K562 (cell line): ENCODE results near the gene NPR1. TPM values are rescaled to one million over a fixed set of nuclear protein-coding genes. Genes with fewer than 3 reads are reported as not detected.

Experiments
- ATF1 ChIP-seq, 2 experiments: fragments of 450-650 bp in 1 of 2; IDR thresholded peaks; 2 replicates each; pipeline ENCODE4 v1.6.1; 2016; ENCODE audit warnings: missing compliant biosample characterization in 1 of 2, missing genetic modification characterization in 1 of 2
- CTCF ChIP-seq, 3 experiments: IDR thresholded peaks in 2 of 3; conservative IDR thresholded peaks in 1 of 3; 2 replicates each; pipeline ENCODE4 v1.5.1; 2011 to 2012; ENCODE audit warnings: low read length in 3 of 3, mild to moderate bottlenecking in 3 of 3, control low read depth in 2 of 3, improper control_type of control experiment in 1 of 3, inconsistent platforms in 1 of 3, low read depth in 1 of 3, mixed read lengths in 1 of 3, moderate library complexity in 1 of 3; ENCODE audit not compliant: insufficient read depth in 2 of 3
- CTCFL ChIP-seq: IDR thresholded peaks from 2 replicates; pipeline ENCODE4 v1.6.1; 2011; ENCODE audit warnings: borderline replicate concordance, low read depth, mild to moderate bottlenecking, moderate library complexity, low read length; ENCODE audit not compliant: insufficient read depth, poor library complexity, severe bottlenecking
- DPF2 ChIP-seq: fragments of 450-650 bp; IDR thresholded peaks from 2 replicates; pipeline ENCODE4 v1.6.1; 2016
- EP300 ChIP-seq: IDR thresholded peaks from 2 replicates; pipeline ENCODE4 v1.6.1; 2012; ENCODE audit warnings: low read length, improper control_type of control experiment
- GABPB1 ChIP-seq: sonication (generic); formaldehyde crosslinking; IDR thresholded peaks from 2 replicates; pipeline ENCODE4 v1.8.0; 2022; ENCODE audit warnings: mild to moderate bottlenecking, missing genetic modification reagents
- L3MBTL2 ChIP-seq: fragments of 450-650 bp; IDR thresholded peaks from 2 replicates; pipeline ENCODE4 v1.6.1; 2016; ENCODE audit warnings: mild to moderate bottlenecking, moderate library complexity
- MNT ChIP-seq, 2 experiments: fragments of 450-650 bp; conservative IDR thresholded peaks; 2 replicates each; pipeline ENCODE4 v1.6.1; 2017; ENCODE audit warnings: mild to moderate bottlenecking in 2 of 2, moderate library complexity in 2 of 2
- PCBP1 ChIP-seq: fragments of 200-400 bp; formaldehyde crosslinking; IDR thresholded peaks from 2 replicates; pipeline ENCODE4 v1.6.1; 2018; ENCODE audit warnings: mild to moderate bottlenecking, low read depth, low read length; ENCODE audit not compliant: poor library complexity, severe bottlenecking
- SIX5 ChIP-seq, 2 experiments: IDR thresholded peaks; 2 replicates each; pipeline ENCODE4 v1.6.1; 2011; ENCODE audit warnings: low read length in 2 of 2, borderline replicate concordance in 1 of 2, low read depth in 1 of 2, mild to moderate bottlenecking in 1 of 2, moderate library complexity in 1 of 2; ENCODE audit not compliant: insufficient read depth in 1 of 2
- SMARCB1 ChIP-seq: IDR thresholded peaks from 2 replicates; pipeline ENCODE4 v1.6.1; 2011; ENCODE audit warnings: improper control_type of control experiment, low read depth; ENCODE audit not compliant: insufficient read length
- SP1 ChIP-seq: sonication (generic); formaldehyde crosslinking; IDR thresholded peaks from 2 replicates; pipeline ENCODE4 v1.8.1; 2022; ENCODE audit warnings: mild to moderate bottlenecking, missing genetic modification reagents
- TAF7 ChIP-seq: fragments of 450-650 bp; IDR thresholded peaks from 2 replicates; pipeline ENCODE4 v1.6.1; 2016; ENCODE audit warnings: missing genetic modification characterization, missing compliant biosample characterization
- VEZF1 ChIP-seq: fragments of 200-800 bp; sonication (Bioruptor generic); IDR thresholded peaks from 2 replicates; pipeline ENCODE4 v1.6.1; 2017; ENCODE audit warnings: missing genetic modification characterization, missing compliant biosample characterization
- ZNF146 ChIP-seq: IDR thresholded peaks from one replicate; pipeline ENCODE4 v1.6.1; 2018; ENCODE audit warnings: missing compliant biosample characterization; ENCODE audit not compliant: unreplicated experiment
- ZNF165 ChIP-seq: fragments of 250-450 bp; sonication (Bioruptor Pico); IDR thresholded peaks from 2 replicates; pipeline ENCODE4 v1.4.0; 2020; ENCODE audit warnings: borderline replicate concordance
- ZNF740 ChIP-seq, 3 experiments: fragments of 200-800 bp in 1 of 3; sonication (Bioruptor generic) in 1 of 3; sonication (generic) in 1 of 3; formaldehyde crosslinking in 1 of 3; IDR thresholded peaks; 2 replicates each; pipeline versions ENCODE4 v1.6.1 to v1.8.0; 2016 to 2022; ENCODE audit warnings: mild to moderate bottlenecking in 2 of 3, missing compliant biosample characterization in 2 of 3, missing genetic modification characterization in 2 of 3, missing genetic modification reagents in 1 of 3
- polyA plus RNA-seq, 8 experiments: library from polyadenylated mRNA; depleted of rRNA in 4 of 8; stranded (reverse) in 5 of 8; unstranded in 3 of 8; fragments of >200 nt; fragmentation: Nextera tagmentation in 2 of 8; fragmentation: Illumina TruSeq in 1 of 8; extraction: Ambion mirVana in 2 of 8; extraction: Trizol in 1 of 8; gene quantifications; 2 replicates each; pipeline versions ENCODE4 v1.2.1 to v1.2.3, GENCODE V29; 2011 to 2014; ENCODE audit warnings: inconsistent platforms in 1 of 8, missing spikeins in 1 of 8
- total RNA-seq, 7 experiments: library from RNA; depleted of rRNA in 6 of 7; stranded (reverse); fragments of >200 nt in 6 of 7; fragmentation: Illumina TruSeq in 2 of 7; extraction: Trizol in 2 of 7; gene quantifications; 2 replicates each; pipeline versions ENCODE4 v1.2.1 to v1.2.3, GENCODE V29; 2011 to 2021; ENCODE audit warnings: low replicate concordance in 1 of 7

Gene NPR1
- total and polyA plus RNA-seq, 9 of the 15 experiments (the other 6 are each of a cell fraction or from before 2014, with no cell fraction given) = 0.05 to 0.16 (median 0.06) TPM; not detected in 6

- no peak for TF ChIP-seq ZNF740 (CRISPR knock-in tag; IDR thresholded peaks at IDR 0.05)
- 0 out of 4 replicates have a peak, but pooled peaks of 1 of the 2 experiments have one; percentile 11 for TF ChIP-seq ZNF740 (tag; IDR thresholded peaks at IDR 0.05)
- TF ChIP-seq ZNF146 (CRISPR knock-in tag) = no peak
- TF ChIP-seq SP1 (CRISPR knock-in tag) = peak; percentile 84
- peak; percentile 72 to 87 for TF ChIP-seq SIX5 (IDR thresholded peaks at IDR 0.05; ENCODE audit: borderline replicate concordance in 1 of 2, insufficient read depth in 1 of 2, low read depth in 1 of 2, low read length in 2 of 2)
- TF ChIP-seq GABPB1 = peak; percentile 73
- TF ChIP-seq EP300 = no peak
- TF ChIP-seq SMARCB1 = no peak
- 0 out of 2 replicates have a peak, but pooled peaks have one; percentile 14 for TF ChIP-seq DPF2
- 0 out of 6 replicates have a peak, but pooled peaks of 2 of the 3 experiments have one; percentile 14 to 25 for TF ChIP-seq CTCF (IDR thresholded peaks at IDR 0.05 in 2 of 3, conservative IDR thresholded peaks at IDR 0.05 in 1 of 3; ENCODE audit: insufficient read depth in 2 of 3, low read depth in 1 of 3, low read length in 3 of 3)
- TF ChIP-seq MNT (conservative IDR thresholded peaks at IDR 0.05) = peak; percentile 64 to 84
- TF ChIP-seq ZNF165 = no peak
- TF ChIP-seq VEZF1 (CRISPR knock-in tag) = peak; percentile 89
- peak; percentile 52 for TF ChIP-seq PCBP1
- TF ChIP-seq L3MBTL2 = peak; percentile 51
- peak; percentile 96 for TF ChIP-seq CTCFL
- 0 out of 2 replicates have a peak, but pooled peaks have one; percentile 61 for TF ChIP-seq TAF7
- TF ChIP-seq ATF1 (CRISPR knock-in tag; IDR thresholded peaks at IDR 0.05) = no peak
- peak; percentile 78 for TF ChIP-seq ATF1 (tag; IDR thresholded peaks at IDR 0.05)
These were observed 19.9 kb upstream of the NPR1 start, which contains the start of gene SNAPIN (continued) for GRCh38 chr1:153658400-153659174.
